K562 (cell line): ENCODE data around the gene TNFRSF13B. TPM values are rescaled to one million over a fixed set of nuclear protein-coding genes. Genes with fewer than 3 reads are reported as not detected.

Source experiments
- CHD1 ChIP-seq: fragments of 200-600 bp; sonication (generic); IDR thresholded peaks from one replicate; pipeline ENCODE4 v1.6.1; 2012; ENCODE audit warnings: mild to moderate bottlenecking, moderate library complexity, low read length, inconsistent platforms
- CHD4 ChIP-seq: fragments of 200-600 bp; sonication (generic); IDR thresholded peaks from 3 replicates; pipeline ENCODE4 v1.6.1; 2012; ENCODE audit warnings: low read depth, mild to moderate bottlenecking, mixed read lengths, low read length, inconsistent platforms; ENCODE audit not compliant: insufficient read depth, insufficient replicate concordance, poor library complexity, severe bottlenecking
- COPS2 ChIP-seq: fragments of 450-650 bp; conservative IDR thresholded peaks from 2 replicates; pipeline ENCODE4 v1.6.1; 2016; ENCODE audit warnings: mild to moderate bottlenecking, moderate library complexity
- MBD1 ChIP-seq: fragments of 250-450 bp; sonication (Bioruptor Pico); IDR thresholded peaks from 2 replicates; pipeline ENCODE4 v1.8.0; 2022; ENCODE audit warnings: inconsistent platforms
- MCM2 ChIP-seq: fragments of 450-650 bp; IDR thresholded peaks from 2 replicates; pipeline ENCODE4 v1.6.1; 2017; ENCODE audit warnings: low read depth, mild to moderate bottlenecking
- MCM5 ChIP-seq: fragments of 450-650 bp; IDR thresholded peaks from 2 replicates; pipeline ENCODE4 v1.6.1; 2016; ENCODE audit warnings: low read depth
- SMAD4 ChIP-seq: fragments of 250-450 bp; sonication (Bioruptor Pico); conservative IDR thresholded peaks from 2 replicates; pipeline ENCODE4 v1.8.0; 2021; ENCODE audit warnings: inconsistent platforms, mild to moderate bottlenecking, moderate library complexity
- ZEB2 ChIP-seq: fragments of 450-650 bp; IDR thresholded peaks from 2 replicates; pipeline ENCODE4 v1.6.1; 2016
- polyA plus RNA-seq, 8 experiments: library from polyadenylated mRNA; depleted of rRNA in 4 of 8; stranded (reverse) in 5 of 8; unstranded in 3 of 8; fragments of >200 nt; fragmentation: Nextera tagmentation in 2 of 8; fragmentation: Illumina TruSeq in 1 of 8; extraction: Ambion mirVana in 2 of 8; extraction: Trizol in 1 of 8; gene quantifications; 2 replicates each; pipeline versions ENCODE4 v1.2.1 to v1.2.3, GENCODE V29; 2011 to 2014; ENCODE audit warnings: inconsistent platforms in 1 of 8, missing spikeins in 1 of 8
- total RNA-seq, 7 experiments: library from RNA; depleted of rRNA in 6 of 7; stranded (reverse); fragments of >200 nt in 6 of 7; fragmentation: Illumina TruSeq in 2 of 7; extraction: Trizol in 2 of 7; gene quantifications; 2 replicates each; pipeline versions ENCODE4 v1.2.1 to v1.2.3, GENCODE V29; 2011 to 2021; ENCODE audit warnings: low replicate concordance in 1 of 7
- TF ChIP-seq, protein P1 (sequence below): fragments of 450-650 bp; IDR thresholded peaks from 2 replicates; pipeline ENCODE4 v1.6.1; 2016; ENCODE audit warnings: low read depth

Gene TNFRSF13B
- total and polyA plus RNA-seq, 9 of the 15 experiments (the other 6 are each of a cell fraction or from before 2014, with no cell fraction given), result not detected

GRCh38 chr17:16920628-16921020 lies 51.3 kb downstream of the TNFRSF13B start (continued):
- TF ChIP-seq, protein P1, sequence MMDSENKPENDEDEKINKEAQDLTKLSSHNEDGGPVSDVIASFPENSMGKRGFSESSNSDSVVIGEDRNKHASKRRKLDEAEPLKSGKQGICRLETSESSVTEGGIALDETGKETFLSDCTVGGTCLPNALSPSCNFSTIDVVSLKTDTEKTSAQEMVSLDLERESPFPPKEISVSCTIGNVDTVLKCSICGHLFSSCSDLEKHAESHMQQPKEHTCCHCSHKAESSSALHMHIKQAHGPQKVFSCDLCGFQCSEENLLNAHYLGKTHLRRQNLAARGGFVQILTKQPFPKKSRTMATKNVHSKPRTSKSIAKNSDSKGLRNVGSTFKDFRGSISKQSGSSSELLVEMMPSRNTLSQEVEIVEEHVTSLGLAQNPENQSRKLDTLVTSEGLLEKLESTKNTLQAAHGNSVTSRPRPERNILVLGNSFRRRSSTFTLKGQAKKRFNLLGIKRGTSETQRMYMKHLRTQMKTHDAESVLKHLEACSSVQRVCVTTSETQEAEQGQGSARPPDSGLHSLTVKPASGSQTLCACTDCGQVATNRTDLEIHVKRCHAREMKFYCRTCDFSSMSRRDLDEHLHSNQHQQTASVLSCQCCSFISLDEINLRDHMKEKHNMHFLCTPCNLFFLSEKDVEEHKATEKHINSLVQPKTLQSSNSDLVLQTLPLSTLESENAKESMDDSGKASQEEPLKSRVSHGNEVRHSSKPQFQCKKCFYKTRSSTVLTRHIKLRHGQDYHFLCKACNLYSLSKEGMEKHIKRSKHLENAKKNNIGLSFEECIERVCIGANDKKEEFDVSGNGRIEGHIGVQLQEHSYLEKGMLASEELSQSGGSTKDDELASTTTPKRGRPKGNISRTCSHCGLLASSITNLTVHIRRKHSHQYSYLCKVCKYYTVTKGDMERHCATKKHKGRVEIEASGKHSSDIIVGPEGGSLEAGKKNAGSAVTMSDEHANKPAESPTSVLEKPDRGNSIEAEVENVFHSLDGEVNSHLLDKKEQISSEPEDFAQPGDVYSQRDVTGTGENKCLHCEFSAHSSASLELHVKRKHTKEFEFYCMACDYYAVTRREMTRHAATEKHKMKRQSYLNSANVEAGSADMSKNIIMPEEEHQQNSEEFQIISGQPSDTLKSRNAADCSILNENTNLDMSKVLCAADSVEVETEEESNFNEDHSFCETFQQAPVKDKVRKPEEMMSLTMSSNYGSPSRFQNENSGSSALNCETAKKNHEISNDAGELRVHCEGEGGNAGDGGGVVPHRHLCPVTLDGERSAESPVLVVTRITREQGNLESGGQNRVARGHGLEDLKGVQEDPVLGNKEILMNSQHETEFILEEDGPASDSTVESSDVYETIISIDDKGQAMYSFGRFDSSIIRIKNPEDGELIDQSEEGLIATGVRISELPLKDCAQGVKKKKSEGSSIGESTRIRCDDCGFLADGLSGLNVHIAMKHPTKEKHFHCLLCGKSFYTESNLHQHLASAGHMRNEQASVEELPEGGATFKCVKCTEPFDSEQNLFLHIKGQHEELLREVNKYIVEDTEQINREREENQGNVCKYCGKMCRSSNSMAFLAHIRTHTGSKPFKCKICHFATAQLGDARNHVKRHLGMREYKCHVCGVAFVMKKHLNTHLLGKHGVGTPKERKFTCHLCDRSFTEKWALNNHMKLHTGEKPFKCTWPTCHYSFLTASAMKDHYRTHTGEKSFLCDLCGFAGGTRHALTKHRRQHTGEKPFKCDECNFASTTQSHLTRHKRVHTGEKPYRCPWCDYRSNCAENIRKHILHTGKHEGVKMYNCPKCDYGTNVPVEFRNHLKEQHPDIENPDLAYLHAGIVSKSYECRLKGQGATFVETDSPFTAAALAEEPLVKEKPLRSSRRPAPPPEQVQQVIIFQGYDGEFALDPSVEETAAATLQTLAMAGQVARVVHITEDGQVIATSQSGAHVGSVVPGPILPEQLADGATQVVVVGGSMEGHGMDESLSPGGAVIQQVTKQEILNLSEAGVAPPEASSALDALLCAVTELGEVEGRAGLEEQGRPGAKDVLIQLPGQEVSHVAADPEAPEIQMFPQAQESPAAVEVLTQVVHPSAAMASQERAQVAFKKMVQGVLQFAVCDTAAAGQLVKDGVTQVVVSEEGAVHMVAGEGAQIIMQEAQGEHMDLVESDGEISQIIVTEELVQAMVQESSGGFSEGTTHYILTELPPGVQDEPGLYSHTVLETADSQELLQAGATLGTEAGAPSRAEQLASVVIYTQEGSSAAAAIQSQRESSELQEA, result no peak
- TF ChIP-seq MBD1 (CRISPR knock-in tag) (no peak), SMAD4 (CRISPR knock-in tag) (no peak), CHD1 (no peak), MCM5 (no peak), MCM2 (no peak), CHD4 (no peak), COPS2 (no peak), ZEB2 (no peak)
